CD14-positive monocyte (primary cell): ENCODE measurements around the gene MRPL50. TPM values are rescaled to one million over a fixed set of nuclear protein-coding genes. Genes with fewer than 3 reads are reported as not detected.

ENCODE experiments used
- DNase-seq, 3 donors: peaks; one replicate each; pipeline ENCODE4 v3.0.0-alpha.2; 2011 to 2022
- H2AFZ ChIP-seq: 2 replicates; pipeline ENCODE4 v1.6.0; 2012; ENCODE audit warnings: mild to moderate bottlenecking, low read depth, low read length, inconsistent platforms; ENCODE audit not compliant: insufficient read depth, poor library complexity, severe bottlenecking
- H3K27ac ChIP-seq, 2 donors: 1 replicate in 1 of 2; 2 replicates in 1 of 2; pipeline ENCODE4 v1.5.1; 2012 to 2013; ENCODE audit warnings: low read length in 2 of 2, control low read depth in 1 of 2, inconsistent platforms in 1 of 2, low read depth in 1 of 2, mild to moderate bottlenecking in 1 of 2
- H3K27me3 ChIP-seq, 2 donors: one replicate each; pipeline versions ENCODE4 v1.6.0 to v1.6.1; 2011 to 2013; ENCODE audit warnings: low read length in 2 of 2; ENCODE audit not compliant: control insufficient read depth in 2 of 2, insufficient read depth in 2 of 2
- H3K36me3 ChIP-seq, 2 donors: replicated peaks in 1 of 2; 1 replicate in 1 of 2; 2 replicates in 1 of 2; pipeline versions ENCODE4 v1.5.1 to v1.6.1; 2012 to 2013; ENCODE audit warnings: low read length in 2 of 2, control low read depth in 1 of 2, inconsistent platforms in 1 of 2, mild to moderate bottlenecking in 1 of 2; ENCODE audit not compliant: insufficient read depth in 2 of 2, control insufficient read depth in 1 of 2
- H3K4me1 ChIP-seq, 2 donors: 1 replicate in 1 of 2; 2 replicates in 1 of 2; pipeline versions ENCODE4 v1.5.1 to v1.6.1; 2012 to 2013; ENCODE audit warnings: low read length in 2 of 2, control low read depth in 1 of 2, inconsistent platforms in 1 of 2, mild to moderate bottlenecking in 1 of 2, moderate library complexity in 1 of 2; ENCODE audit not compliant: insufficient read depth in 2 of 2, control insufficient read depth in 1 of 2
- H3K4me2 ChIP-seq: replicated peaks from 2 replicates; pipeline ENCODE3; 2012; ENCODE audit warnings: low read length, moderate library complexity, mild to moderate bottlenecking; ENCODE audit not compliant: poor library complexity, severe bottlenecking; ENCODE audit errors: extremely low read depth
- H3K4me3 ChIP-seq, 3 experiments: fragments of 200-600 bp in 1 of 3; sonication (generic) in 1 of 3; replicated peaks in 1 of 3; 1 replicate in 2 of 3; 2 replicates in 1 of 3; pipeline ENCODE4 v1.5.1; 2011 to 2013; ENCODE audit warnings: low read length in 3 of 3, mild to moderate bottlenecking in 3 of 3, control low read depth in 2 of 3, low read depth in 2 of 3, inconsistent platforms in 1 of 3, moderate library complexity in 1 of 3
- H3K79me2 ChIP-seq: 2 replicates; pipeline ENCODE4 v1.6.0; 2012; ENCODE audit warnings: mild to moderate bottlenecking, control low read depth, inconsistent platforms, low read length, moderate library complexity; ENCODE audit not compliant: insufficient read depth
- H3K9ac ChIP-seq: 2 replicates; pipeline ENCODE4 v1.6.0; 2017; ENCODE audit warnings: low read length, mild to moderate bottlenecking; ENCODE audit not compliant: insufficient read depth, poor library complexity, severe bottlenecking
- H3K9me3 ChIP-seq, 2 donors: replicated peaks in 1 of 2; 1 replicate in 1 of 2; 2 replicates in 1 of 2; pipeline versions ENCODE4 v1.5.1 to v1.6.1; 2012 to 2013; ENCODE audit warnings: low read length in 2 of 2, control low read depth in 1 of 2; ENCODE audit not compliant: control insufficient read depth in 1 of 2, insufficient read depth in 1 of 2
- H4K20me1 ChIP-seq: 2 replicates; pipeline ENCODE4 v1.6.0; 2012; ENCODE audit warnings: mild to moderate bottlenecking, low read length, control low read depth, moderate library complexity; ENCODE audit not compliant: insufficient read depth
- H3K27ac Mint-ChIP-seq, 7 donors: one replicate each; pipeline ENCODE4 v1.8.0; 2020; ENCODE audit warnings: mild to moderate bottlenecking in 7 of 7, mixed read lengths in 7 of 7, moderate library complexity in 6 of 7, inconsistent platforms in 2 of 7
- H3K27me3 Mint-ChIP-seq, 3 donors: one replicate each; pipeline ENCODE4 v1.8.0; 2021 to 2022; ENCODE audit warnings: low read depth in 3 of 3, mild to moderate bottlenecking in 3 of 3, mixed read lengths in 3 of 3, moderate library complexity in 3 of 3, inconsistent platforms in 1 of 3
- H3K36me3 Mint-ChIP-seq, 2 donors: one replicate each; pipeline ENCODE4 v1.8.0; 2020; ENCODE audit warnings: mixed read lengths in 2 of 2, inconsistent platforms in 1 of 2, mild to moderate bottlenecking in 1 of 2
- H3K4me1 Mint-ChIP-seq: one replicate; pipeline ENCODE4 v1.8.0; 2020; ENCODE audit warnings: mild to moderate bottlenecking, mixed read lengths
- H3K4me3 Mint-ChIP-seq, 2 donors: one replicate each; pipeline ENCODE4 v1.8.0; 2020; ENCODE audit warnings: mild to moderate bottlenecking in 2 of 2, mixed read lengths in 2 of 2, moderate library complexity in 1 of 2
- H3K9me3 Mint-ChIP-seq, 7 donors: one replicate each; pipeline ENCODE4 v1.8.0; 2020 to 2022; ENCODE audit warnings: mixed read lengths in 7 of 7, mild to moderate bottlenecking in 6 of 7, moderate library complexity in 6 of 7, inconsistent platforms in 2 of 7
- WGBS: methylation state at CpG from one replicate; pipeline ENCODE4 v1.1.5; 2013; ENCODE audit warnings: missing lambda C conversion rate; ENCODE audit not compliant: insufficient coverage; 5-methylcytosine and 5-hydroxymethylcytosine counted together
- intact Hi-C, 2 donors: fragments of 100-400 bp; cut with micrococcal nuclease; formaldehyde crosslinking; loops; one replicate each; pipeline versions ENCODE4 v1.15.0 to v1.15.1; 2023
- polyA plus RNA-seq, 3 donors: library from polyadenylated mRNA; depleted of rRNA in 1 of 3; unstranded in 2 of 3; stranded (reverse) in 1 of 3; fragments of 300-500 nt in 2 of 3; fragments of >200 nt in 1 of 3; fragmentation: Illumina TruSeq in 2 of 3; gene quantifications; 1 replicate in 2 of 3; 2 replicates in 1 of 3; pipeline ENCODE4 v1.2.3, GENCODE V29; 2012 to 2021
- TF ChIP-seq, protein P1 (sequence below): fragments of 200-600 bp; IDR thresholded peaks from one replicate; pipeline ENCODE4 v1.8.0; 2022; ENCODE audit warnings: antibody characterized with exemption, mild to moderate bottlenecking

MRPL50 gene
- polyA plus RNA-seq, 3 donors = 1.9 to 4.9 (median 4.8) TPM

DNA sequence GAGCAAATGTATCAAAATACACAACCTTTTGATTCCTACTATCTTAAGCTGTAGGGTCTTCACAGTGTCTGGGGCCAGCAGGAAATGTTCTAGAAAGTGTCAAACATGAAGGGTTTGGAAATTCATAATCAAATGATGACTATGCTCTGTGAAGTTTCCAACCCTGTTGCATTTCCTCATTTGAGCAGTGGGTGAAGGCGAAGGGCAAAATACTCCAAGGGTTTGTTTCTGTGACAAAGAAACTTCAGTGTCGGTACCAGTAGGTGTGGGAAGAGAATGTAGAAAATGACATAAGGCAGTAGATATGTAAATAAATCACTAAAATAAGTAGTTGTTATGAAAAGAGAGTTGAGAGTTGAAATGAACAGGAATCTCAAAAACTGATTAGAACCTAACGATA is 36.6 kb upstream of the MRPL50 start:
- Histone ChIP-seq H3K9me3 (no peaks in the 10 kb centered on the region), H2AFZ (no peak overlapping the region), H3K4me2 (no peak overlapping the region), H3K36me3 (no peaks in the 10 kb centered on the region), H3K27me3 (no peaks in the 10 kb centered on the region), H3K79me2 (no peaks in the 10 kb centered on the region), H3K9ac (no peak overlapping the region), H4K20me1 (no peaks in the 10 kb centered on the region), H3K4me3 (no peak overlapping the region), H3K4me1 (no peaks in the 10 kb centered on the region), H3K27ac (no peak overlapping the region)
- TF ChIP-seq, protein P1, sequence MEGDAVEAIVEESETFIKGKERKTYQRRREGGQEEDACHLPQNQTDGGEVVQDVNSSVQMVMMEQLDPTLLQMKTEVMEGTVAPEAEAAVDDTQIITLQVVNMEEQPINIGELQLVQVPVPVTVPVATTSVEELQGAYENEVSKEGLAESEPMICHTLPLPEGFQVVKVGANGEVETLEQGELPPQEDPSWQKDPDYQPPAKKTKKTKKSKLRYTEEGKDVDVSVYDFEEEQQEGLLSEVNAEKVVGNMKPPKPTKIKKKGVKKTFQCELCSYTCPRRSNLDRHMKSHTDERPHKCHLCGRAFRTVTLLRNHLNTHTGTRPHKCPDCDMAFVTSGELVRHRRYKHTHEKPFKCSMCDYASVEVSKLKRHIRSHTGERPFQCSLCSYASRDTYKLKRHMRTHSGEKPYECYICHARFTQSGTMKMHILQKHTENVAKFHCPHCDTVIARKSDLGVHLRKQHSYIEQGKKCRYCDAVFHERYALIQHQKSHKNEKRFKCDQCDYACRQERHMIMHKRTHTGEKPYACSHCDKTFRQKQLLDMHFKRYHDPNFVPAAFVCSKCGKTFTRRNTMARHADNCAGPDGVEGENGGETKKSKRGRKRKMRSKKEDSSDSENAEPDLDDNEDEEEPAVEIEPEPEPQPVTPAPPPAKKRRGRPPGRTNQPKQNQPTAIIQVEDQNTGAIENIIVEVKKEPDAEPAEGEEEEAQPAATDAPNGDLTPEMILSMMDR = no peak
- 92% methylated on average over 2 of the region's 3 CpGs for WGBS
- H3K27me3 Mint-ChIP-seq = peaks cover 2 to 7% (median 2%) of the 10 kb centered on the region in 3 donors
- H3K9me3 Mint-ChIP-seq = peaks cover 0 to 7% (median 0%) of the 10 kb centered on the region in 7 donors
- intact Hi-C loops = no loop called here
- no peak overlapping the region for H3K4me3 Mint-ChIP-seq
- no peaks in the 10 kb centered on the region for H3K4me1 Mint-ChIP-seq
- DNase-seq = no peak
- H3K36me3 Mint-ChIP-seq = no peaks in the 10 kb centered on the region
- H3K27ac Mint-ChIP-seq = no peak overlapping the region

GRCh38 chr9:101433229-101433628 is 34.8 kb upstream of the MRPL50 start:
- Mint-ChIP-seq H3K27me3 (peaks cover 2 to 7% (median 4%) of the 10 kb centered on the region in 3 donors), H3K4me3 (no peak overlapping the region), H3K27ac (no peak overlapping the region), H3K36me3 (no peaks in the 10 kb centered on the region), H3K9me3 (peaks cover 0 to 12% (median 1%) of the 10 kb centered on the region in 7 donors), H3K4me1 (no peaks in the 10 kb centered on the region)
- Histone ChIP-seq H3K4me1 (no peaks in the 10 kb centered on the region), H3K36me3 (no peaks in the 10 kb centered on the region), H3K4me3 (no peak overlapping the region), H3K4me2 (no peak overlapping the region), H3K79me2 (no peaks in the 10 kb centered on the region), H3K9me3 (no peaks in the 10 kb centered on the region), H4K20me1 (no peaks in the 10 kb centered on the region), H2AFZ (no peak overlapping the region), H3K27me3 (no peaks in the 10 kb centered on the region), H3K27ac (no peak overlapping the region), H3K9ac (no peak overlapping the region)
- no CpG with 5 or more reads among the region's 3 CpGs for WGBS
- no peak for DNase-seq
- intact Hi-C loops = no loop called here
- TF ChIP-seq, protein P1 = no peak
